Measurements from ENCODE around the gene TUSC1.

- TF ChIP-seq CTCF (IDR thresholded peaks at IDR 0.05; ENCODE audit: control extremely low read depth in 1 of 3, insufficient read depth in 1 of 3, low read depth in 1 of 3, low read length in 3 of 3) (no peak), POLR2AphosphoS5 (IDR thresholded peaks at IDR 0.05; ENCODE audit: low read depth, low read length) (no peak), NRF1 (IDR thresholded peaks at IDR 0.05; ENCODE audit: low read depth, low read length) (no peak), MAX (IDR thresholded peaks at IDR 0.05) (no peak), EP300 (IDR thresholded peaks at IDR 0.05; ENCODE audit: borderline replicate concordance in 1 of 2, low read depth in 2 of 2, low read length in 2 of 2) (no peak), SIRT6 (IDR thresholded peaks at IDR 0.05; ENCODE audit: low read length) (no peak), RAD21 (IDR thresholded peaks at IDR 0.05 in 1 of 2, conservative IDR thresholded peaks at IDR 0.05 in 1 of 2; ENCODE audit: low read depth in 2 of 2, low read length in 2 of 2) (no peak), HDAC2 (IDR thresholded peaks at IDR 0.05; ENCODE audit: borderline replicate concordance in 1 of 2, low read depth in 2 of 2, low read length in 2 of 2) (no peak), ATF2 (IDR thresholded peaks at IDR 0.05; ENCODE audit: low read length) (no peak), BRCA1 (IDR thresholded peaks at IDR 0.05; ENCODE audit: low read depth, low read length) (no peak)
Observed at GRCh38 chr9:25703701-25704357, 25.6 kb upstream of the TUSC1 start.
